Measurements from ENCODE around the gene LAMTOR4. TPM values are rescaled to one million over a fixed set of nuclear protein-coding genes. Genes with fewer than 3 reads are reported as not detected.

Gene LAMTOR4
- total and polyA plus RNA-seq, 2 of the 13 experiments (the other 11 are each of a cell fraction or from before 2014, with no cell fraction given) = 115 to 118 TPM

DNA sequence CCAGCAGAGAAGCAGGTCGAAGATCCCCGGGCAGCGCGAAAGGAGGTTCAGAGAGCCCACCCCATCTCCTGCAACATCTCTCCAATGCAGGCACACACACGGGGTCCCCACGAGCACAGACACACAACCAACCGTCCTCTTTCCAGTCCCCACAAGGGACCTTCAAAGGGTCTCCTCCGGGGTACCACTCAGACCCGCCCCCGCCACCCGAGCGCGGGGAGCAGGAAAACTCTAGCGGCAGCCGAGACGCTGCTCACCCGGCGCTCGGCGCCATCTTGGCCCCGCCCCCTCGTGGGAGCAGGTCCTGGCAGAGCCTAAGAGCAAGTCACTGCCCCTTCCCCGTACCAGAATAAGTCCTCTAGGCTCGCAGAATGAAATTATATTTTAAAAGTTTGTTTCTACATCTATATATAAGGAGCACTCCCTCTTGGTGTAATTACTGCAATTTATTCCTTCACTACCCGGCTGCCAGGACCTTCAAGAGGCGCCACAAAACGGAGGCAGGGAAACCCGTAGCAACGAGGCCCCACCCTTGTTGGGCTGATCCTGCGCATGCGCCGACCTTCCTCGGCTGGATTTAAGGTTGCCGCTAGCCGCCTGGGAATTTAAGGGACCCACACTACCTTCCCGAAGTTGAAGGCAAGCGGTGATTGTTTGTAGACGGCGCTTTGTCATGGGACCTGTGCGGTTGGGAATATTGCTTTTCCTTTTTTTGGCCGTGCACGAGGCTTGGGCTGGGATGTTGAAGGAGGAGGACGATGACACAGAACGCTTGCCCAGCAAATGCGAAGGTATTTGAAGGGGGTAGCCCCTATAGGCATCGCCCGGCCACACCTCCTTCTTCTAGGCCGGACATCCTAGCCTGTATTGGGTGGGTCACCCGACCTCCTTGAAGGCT lies 29.4 kb upstream of the LAMTOR4 start, which contains the start of the genes CNPY4 and TAF6 (continued):
- TF ChIP-seq, protein P1, sequence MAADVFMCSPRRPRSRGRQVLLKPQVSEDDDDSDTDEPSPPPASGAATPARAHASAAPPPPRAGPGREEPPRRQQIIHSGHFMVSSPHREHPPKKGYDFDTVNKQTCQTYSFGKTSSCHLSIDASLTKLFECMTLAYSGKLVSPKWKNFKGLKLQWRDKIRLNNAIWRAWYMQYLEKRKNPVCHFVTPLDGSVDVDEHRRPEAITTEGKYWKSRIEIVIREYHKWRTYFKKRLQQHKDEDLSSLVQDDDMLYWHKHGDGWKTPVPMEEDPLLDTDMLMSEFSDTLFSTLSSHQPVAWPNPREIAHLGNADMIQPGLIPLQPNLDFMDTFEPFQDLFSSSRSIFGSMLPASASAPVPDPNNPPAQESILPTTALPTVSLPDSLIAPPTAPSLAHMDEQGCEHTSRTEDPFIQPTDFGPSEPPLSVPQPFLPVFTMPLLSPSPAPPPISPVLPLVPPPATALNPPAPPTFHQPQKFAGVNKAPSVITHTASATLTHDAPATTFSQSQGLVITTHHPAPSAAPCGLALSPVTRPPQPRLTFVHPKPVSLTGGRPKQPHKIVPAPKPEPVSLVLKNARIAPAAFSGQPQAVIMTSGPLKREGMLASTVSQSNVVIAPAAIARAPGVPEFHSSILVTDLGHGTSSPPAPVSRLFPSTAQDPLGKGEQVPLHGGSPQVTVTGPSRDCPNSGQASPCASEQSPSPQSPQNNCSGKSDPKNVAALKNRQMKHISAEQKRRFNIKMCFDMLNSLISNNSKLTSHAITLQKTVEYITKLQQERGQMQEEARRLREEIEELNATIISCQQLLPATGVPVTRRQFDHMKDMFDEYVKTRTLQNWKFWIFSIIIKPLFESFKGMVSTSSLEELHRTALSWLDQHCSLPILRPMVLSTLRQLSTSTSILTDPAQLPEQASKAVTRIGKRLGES (CRISPR knock-in tag; IDR thresholded peaks at IDR 0.05; ENCODE audit: borderline replicate concordance) = peak; percentile 68; the same call in 1 of the 2 replicates
- TF ChIP-seq, protein P2, sequence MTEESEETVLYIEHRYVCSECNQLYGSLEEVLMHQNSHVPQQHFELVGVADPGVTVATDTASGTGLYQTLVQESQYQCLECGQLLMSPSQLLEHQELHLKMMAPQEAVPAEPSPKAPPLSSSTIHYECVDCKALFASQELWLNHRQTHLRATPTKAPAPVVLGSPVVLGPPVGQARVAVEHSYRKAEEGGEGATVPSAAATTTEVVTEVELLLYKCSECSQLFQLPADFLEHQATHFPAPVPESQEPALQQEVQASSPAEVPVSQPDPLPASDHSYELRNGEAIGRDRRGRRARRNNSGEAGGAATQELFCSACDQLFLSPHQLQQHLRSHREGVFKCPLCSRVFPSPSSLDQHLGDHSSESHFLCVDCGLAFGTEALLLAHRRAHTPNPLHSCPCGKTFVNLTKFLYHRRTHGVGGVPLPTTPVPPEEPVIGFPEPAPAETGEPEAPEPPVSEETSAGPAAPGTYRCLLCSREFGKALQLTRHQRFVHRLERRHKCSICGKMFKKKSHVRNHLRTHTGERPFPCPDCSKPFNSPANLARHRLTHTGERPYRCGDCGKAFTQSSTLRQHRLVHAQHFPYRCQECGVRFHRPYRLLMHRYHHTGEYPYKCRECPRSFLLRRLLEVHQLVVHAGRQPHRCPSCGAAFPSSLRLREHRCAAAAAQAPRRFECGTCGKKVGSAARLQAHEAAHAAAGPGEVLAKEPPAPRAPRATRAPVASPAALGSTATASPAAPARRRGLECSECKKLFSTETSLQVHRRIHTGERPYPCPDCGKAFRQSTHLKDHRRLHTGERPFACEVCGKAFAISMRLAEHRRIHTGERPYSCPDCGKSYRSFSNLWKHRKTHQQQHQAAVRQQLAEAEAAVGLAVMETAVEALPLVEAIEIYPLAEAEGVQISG (CRISPR knock-in tag; IDR thresholded peaks at IDR 0.05) = peak; percentile 73
- TF ChIP-seq, protein P3, sequence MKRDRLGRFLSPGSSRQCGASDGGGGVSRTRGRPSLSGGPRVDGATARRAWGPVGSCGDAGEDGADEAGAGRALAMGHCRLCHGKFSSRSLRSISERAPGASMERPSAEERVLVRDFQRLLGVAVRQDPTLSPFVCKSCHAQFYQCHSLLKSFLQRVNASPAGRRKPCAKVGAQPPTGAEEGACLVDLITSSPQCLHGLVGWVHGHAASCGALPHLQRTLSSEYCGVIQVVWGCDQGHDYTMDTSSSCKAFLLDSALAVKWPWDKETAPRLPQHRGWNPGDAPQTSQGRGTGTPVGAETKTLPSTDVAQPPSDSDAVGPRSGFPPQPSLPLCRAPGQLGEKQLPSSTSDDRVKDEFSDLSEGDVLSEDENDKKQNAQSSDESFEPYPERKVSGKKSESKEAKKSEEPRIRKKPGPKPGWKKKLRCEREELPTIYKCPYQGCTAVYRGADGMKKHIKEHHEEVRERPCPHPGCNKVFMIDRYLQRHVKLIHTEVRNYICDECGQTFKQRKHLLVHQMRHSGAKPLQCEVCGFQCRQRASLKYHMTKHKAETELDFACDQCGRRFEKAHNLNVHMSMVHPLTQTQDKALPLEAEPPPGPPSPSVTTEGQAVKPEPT (CRISPR knock-in tag; IDR thresholded peaks at IDR 0.05; ENCODE audit: low read depth) = peak; percentile 100
- TF ChIP-seq ZNF263 (CRISPR knock-in tag; IDR thresholded peaks at IDR 0.05) (peak; percentile 57), SP1 (IDR thresholded peaks at IDR 0.05) (no peak), SP1 (CRISPR knock-in tag; IDR thresholded peaks at IDR 0.05) (peak; percentile 90), YEATS4 (CRISPR knock-in tag; IDR thresholded peaks at IDR 0.05; ENCODE audit: borderline replicate concordance) (peak; percentile 83), MAFK (conservative IDR thresholded peaks at IDR 0.05 in 1 of 2, IDR thresholded peaks at IDR 0.05 in 1 of 2; ENCODE audit: low read length in 2 of 2) (no peak), ESRRA (CRISPR knock-in tag; IDR thresholded peaks at IDR 0.05; ENCODE audit: low read depth) (no peak)
- TF ChIP-seq, protein P4, sequence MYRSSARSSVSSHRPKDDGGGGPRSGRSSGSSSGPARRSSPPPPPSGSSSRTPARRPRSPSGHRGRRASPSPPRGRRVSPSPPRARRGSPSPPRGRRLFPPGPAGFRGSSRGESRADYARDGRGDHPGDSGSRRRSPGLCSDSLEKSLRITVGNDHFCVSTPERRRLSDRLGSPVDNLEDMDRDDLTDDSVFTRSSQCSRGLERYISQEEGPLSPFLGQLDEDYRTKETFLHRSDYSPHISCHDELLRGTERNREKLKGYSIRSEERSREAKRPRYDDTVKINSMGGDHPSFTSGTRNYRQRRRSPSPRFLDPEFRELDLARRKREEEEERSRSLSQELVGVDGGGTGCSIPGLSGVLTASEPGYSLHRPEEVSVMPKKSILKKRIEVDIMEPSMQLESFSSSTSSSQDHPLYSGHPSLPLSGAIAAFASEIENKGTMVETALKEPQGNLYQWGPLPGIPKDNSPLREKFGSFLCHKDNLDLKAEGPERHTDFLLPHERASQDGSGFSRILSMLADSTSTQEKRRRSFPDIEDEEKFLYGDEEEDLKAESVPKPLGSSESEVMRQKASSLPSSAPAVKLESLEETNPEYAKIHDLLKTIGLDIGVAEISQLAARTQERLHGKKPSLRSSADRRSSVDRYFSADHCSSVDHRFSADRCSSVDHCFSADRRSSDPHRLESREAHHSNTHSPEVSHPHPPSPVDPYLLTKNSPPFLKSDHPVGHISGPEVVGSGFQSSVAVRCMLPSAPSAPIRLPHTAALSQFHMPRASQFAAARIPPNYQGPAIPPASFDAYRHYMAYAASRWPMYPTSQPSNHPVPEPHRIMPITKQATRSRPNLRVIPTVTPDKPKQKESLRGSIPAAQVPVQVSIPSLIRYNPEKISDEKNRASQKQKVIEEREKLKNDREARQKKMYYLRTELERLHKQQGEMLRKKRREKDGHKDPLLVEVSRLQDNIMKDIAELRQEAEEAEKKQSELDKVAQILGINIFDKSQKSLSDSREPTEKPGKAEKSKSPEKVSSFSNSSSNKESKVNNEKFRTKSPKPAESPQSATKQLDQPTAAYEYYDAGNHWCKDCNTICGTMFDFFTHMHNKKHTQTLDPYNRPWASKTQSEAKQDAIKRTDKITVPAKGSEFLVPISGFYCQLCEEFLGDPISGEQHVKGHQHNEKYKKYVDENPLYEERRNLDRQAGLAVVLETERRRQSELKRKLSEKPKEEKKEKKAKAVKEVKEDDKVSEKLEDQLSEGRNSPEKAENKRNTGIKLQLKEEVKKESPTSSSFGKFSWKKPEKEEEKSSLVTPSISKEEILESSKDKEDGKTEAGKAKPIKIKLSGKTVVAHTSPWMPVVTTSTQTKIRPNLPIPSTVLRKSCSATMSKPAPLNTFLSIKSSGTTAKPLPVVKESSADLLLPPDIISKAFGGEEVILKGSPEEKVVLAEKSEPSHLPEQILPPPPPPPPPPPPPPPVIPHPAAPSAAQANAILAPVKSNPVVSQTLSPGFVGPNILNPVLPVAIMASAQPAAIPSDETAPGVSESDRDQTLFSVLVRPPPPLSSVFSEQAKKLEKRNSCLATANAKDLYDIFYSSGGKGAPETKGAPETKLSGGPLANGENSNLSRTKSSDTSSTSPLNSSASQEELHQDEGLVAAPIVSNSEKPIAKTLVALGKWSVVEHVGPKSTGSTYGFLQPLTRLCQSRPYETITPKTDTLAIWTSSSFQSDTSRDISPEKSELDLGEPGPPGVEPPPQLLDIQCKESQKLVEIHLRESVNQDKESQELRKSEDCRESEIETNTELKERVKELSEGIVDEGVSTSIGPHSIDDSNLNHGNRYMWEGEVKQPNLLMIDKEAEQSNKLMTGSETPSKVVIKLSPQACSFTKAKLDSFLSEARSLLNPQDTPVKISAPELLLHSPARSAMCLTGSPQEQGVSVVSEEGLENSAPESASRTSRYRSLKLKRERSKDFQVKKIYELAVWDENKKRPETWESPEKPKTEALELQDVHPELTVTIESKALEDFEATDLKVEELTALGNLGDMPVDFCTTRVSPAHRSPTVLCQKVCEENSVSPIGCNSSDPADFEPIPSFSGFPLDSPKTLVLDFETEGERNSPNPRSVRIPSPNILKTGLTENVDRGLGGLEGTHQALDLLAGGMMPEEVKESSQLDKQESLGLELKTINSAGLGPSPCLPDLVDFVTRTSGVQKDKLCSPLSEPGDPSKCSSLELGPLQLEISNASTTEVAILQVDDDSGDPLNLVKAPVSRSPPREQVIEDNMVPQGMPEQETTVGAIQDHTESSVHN (CRISPR knock-in tag; IDR thresholded peaks at IDR 0.05) = no peak
